ENCODE results near the gene TSFM. TPM values are rescaled to one million over a fixed set of nuclear protein-coding genes. Genes with fewer than 3 reads are reported as not detected.
A peak's percentile ranks its signal among the peaks of the same experiment; 100 is the strongest.

The TSFM gene
- total RNA-seq (22.8 TPM), polyA plus RNA-seq (10 to 100 TPM; 33.4 to 50.4 (median 40.6) TPM)

DNA sequence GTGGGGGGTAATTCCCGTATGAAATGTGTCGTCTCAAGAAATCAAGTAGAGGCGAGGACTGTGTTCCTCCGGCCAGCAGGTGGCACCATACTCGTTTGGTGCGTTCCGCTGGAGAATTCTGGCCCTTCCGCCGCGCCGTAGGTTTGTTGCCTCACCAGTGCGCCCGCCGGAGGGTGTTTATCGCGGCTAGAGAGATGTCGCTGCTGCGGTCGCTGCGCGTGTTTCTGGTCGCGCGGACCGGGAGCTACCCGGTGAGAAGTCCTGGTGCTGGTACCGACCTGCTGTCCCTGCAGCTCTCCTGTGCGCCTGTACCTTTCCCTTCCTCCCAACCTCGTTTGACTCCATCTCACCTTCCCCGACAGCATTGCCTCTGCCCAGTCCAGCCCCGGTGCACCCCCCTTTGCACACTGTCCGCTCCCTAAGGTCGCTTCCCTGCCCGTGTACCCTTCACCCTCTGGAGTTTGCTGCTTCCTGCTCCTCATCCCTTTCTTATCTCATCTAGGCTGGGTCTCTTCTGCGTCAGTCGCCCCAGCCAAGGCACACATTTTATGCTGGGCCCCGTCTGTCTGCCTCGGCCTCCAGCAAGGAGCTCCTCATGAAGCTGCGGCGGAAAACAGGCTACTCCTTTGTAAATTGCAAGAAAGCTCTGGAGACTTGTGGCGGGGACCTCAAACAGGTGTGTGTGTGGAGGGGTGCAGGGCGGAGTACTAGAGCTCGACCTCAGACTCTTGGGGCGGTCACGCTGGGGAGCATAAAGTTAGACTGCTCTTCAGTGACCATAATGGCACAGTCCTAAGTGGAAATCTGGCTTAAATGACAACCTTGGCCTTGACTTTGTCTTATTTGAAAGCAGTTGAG, at the start of gene TSFM:
TSFM (plus strand) TSS at position 180 of the 858 bp plus-strand sequence; CDS start at position 195, 15 bp downstream.
- Histone ChIP-seq H3K9me3 (ENCODE audit: control insufficient read depth in 2 of 2, low read length in 2 of 2) (no peaks in the 10 kb centered on the region), H3K27me3 (ENCODE audit: control insufficient read depth, insufficient read depth, low read length) (no peaks in the 10 kb centered on the region), H3K36me3 (ENCODE audit: control insufficient read depth, insufficient read depth, low read length) (peaks cover 16% of the 10 kb centered on the region), H3K4me3 (ENCODE audit: low read depth, low read length) (peak within 1 kb of the TSS; percentile 91), H3K27ac (ENCODE audit: insufficient read depth, low read length, poor library complexity, severe bottlenecking) (peak within 1 kb of the TSS; percentile 74), H3K4me1 (ENCODE audit: control insufficient read depth, insufficient read depth, low read length, poor library complexity, severe bottlenecking) (peaks cover 38% of the 10 kb centered on the region)
- Mint-ChIP-seq H3K36me3 (peaks cover 8% of the 10 kb centered on the region), H3K9me3 (no peaks in the 10 kb centered on the region), H3K4me3 (peak within 1 kb of the TSS; percentile 96 to 100 (median 98)), H3K27me3 (peaks cover 4% of the 10 kb centered on the region), H3K4me1 (peaks cover 12 to 54% (median 30%) of the 10 kb centered on the region in 4 donors), H3K27ac (peak within 1 kb of the TSS; percentile 97 to 100 (median 100))
- ATAC-seq (ENCODE audit: low read depth in 2 of 2) (peak; percentile 94 to 95), DNase-seq (peak; percentile 91 to 97 (median 94))

DNA sequence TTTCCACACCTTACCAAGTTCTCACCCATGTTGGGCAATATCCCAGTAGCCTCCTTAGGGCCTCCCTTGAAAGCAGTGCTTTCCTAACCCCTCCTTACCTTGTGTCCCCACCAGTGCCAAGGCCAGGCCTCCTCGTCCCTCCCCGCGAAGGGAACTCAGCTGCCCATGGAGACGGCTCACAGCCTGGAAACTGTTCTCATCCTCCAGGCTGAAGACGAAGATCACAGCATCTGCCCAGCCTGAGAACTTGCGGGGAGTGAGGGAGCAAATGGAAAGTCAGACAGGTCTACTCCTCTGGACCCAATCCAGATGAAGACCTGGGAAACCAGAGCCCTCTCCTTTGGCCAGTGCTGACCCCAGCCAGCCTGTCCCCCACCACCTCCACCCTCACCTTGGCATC, 48.7 kb upstream of the TSFM start:
- Histone ChIP-seq H3K4me1 (ENCODE audit: control insufficient read depth, insufficient read depth, low read length, poor library complexity, severe bottlenecking) (peaks cover 5% of the 10 kb centered on the region), H3K27ac (ENCODE audit: insufficient read depth, low read length, poor library complexity, severe bottlenecking) (peak overlapping the region; percentile 37), H3K36me3 (ENCODE audit: control insufficient read depth, insufficient read depth, low read length) (peaks cover 72% of the 10 kb centered on the region), H3K27me3 (ENCODE audit: control insufficient read depth, insufficient read depth, low read length) (no peaks in the 10 kb centered on the region), H3K9me3 (ENCODE audit: control insufficient read depth in 2 of 2, low read length in 2 of 2) (no peaks in the 10 kb centered on the region), H3K4me3 (ENCODE audit: low read depth, low read length) (no peak overlapping the region)
- no peak for DNase-seq
- ATAC-seq (ENCODE audit: low read depth in 2 of 2), result no peak
- no peaks in the 10 kb centered on the region for H3K27me3 Mint-ChIP-seq
- no peaks in the 10 kb centered on the region for H3K9me3 Mint-ChIP-seq
- peaks cover 49% of the 10 kb centered on the region for H3K36me3 Mint-ChIP-seq
- H3K4me3 Mint-ChIP-seq, result no peak overlapping the region
- peak overlapping the region in 1 of 3 donors; percentile 76 for H3K27ac Mint-ChIP-seq
- H3K4me1 Mint-ChIP-seq, result peaks cover 0 to 19% (median 12%) of the 10 kb centered on the region in 4 donors

GRCh38 chr12:57734591-57734990, 48.0 kb upstream of the TSFM start:
- H3K27ac ChIP-seq (ENCODE audit: insufficient read depth, low read length, poor library complexity, severe bottlenecking), result peak overlapping the region; percentile 37
- Mint-ChIP-seq H3K27ac (peak overlapping the region; percentile 55 to 89 (median 67)), H3K4me3 (peak overlapping the region in 2 of 4 donors; percentile 81 to 86), H3K4me1 (peaks cover 0 to 25% (median 17%) of the 10 kb centered on the region in 4 donors), H3K36me3 (peaks cover 44% of the 10 kb centered on the region), H3K27me3 (no peaks in the 10 kb centered on the region), H3K9me3 (no peaks in the 10 kb centered on the region)
- H3K4me3 ChIP-seq (ENCODE audit: low read depth, low read length), result no peak overlapping the region
- no peaks in the 10 kb centered on the region for H3K27me3 ChIP-seq (ENCODE audit: control insufficient read depth, insufficient read depth, low read length)
- H3K36me3 ChIP-seq (ENCODE audit: control insufficient read depth, insufficient read depth, low read length), result peaks cover 68% of the 10 kb centered on the region
- no peaks in the 10 kb centered on the region for H3K9me3 ChIP-seq (ENCODE audit: control insufficient read depth in 2 of 2, low read length in 2 of 2)
- DNase-seq (no peak), ATAC-seq (ENCODE audit: low read depth in 2 of 2) (no peak)
- H3K4me1 ChIP-seq (ENCODE audit: control insufficient read depth, insufficient read depth, low read length, poor library complexity, severe bottlenecking), result peaks cover 12% of the 10 kb centered on the region

DNA sequence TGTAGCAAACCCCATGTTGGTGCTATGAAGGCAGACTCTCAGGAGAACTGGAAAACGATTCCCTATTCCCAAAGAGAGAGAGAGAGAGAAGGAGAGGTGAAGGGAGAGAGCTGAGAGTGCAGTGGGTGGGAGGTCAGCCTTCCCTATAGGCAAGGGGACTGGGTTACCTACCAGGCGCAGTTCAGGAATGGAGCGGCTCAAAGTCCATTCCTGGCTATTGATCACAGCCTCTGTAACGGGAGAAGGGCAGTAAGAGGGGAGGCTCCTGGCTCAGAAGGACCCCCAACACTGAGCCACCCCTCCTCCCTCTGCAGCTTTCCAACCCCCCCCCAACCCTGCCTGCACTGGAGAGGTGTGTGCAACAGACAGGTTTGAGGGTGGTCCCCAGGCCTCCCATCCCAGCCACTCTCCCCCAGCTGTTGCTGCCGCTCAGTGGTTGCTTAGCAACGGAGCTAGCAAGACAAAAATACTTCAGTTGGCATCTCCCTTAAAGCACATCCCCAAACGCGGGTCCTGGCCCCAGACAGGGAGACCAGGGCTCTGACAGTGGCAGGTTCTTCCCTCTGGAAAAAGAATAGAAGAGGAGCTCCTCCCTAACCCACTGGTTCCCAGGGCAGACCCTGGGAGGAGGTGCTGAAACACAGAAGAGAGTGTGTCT, 47.3 kb upstream of the TSFM start:
- H3K27me3 ChIP-seq (ENCODE audit: control insufficient read depth, insufficient read depth, low read length), result no peaks in the 10 kb centered on the region
- H3K27ac ChIP-seq (ENCODE audit: insufficient read depth, low read length, poor library complexity, severe bottlenecking), result peak overlapping the region; percentile 23
- peaks cover 62% of the 10 kb centered on the region for H3K36me3 ChIP-seq (ENCODE audit: control insufficient read depth, insufficient read depth, low read length)
- Mint-ChIP-seq H3K27me3 (no peaks in the 10 kb centered on the region), H3K27ac (peak overlapping the region; percentile 55 to 68 (median 67)), H3K4me3 (peak overlapping the region in 2 of 4 donors; percentile 68 to 81), H3K36me3 (peaks cover 40% of the 10 kb centered on the region), H3K4me1 (peaks cover 0 to 31% (median 18%) of the 10 kb centered on the region in 4 donors), H3K9me3 (no peaks in the 10 kb centered on the region)
- DNase-seq, result no peak
- no peak for ATAC-seq (ENCODE audit: low read depth in 2 of 2)
- no peaks in the 10 kb centered on the region for H3K9me3 ChIP-seq (ENCODE audit: control insufficient read depth in 2 of 2, low read length in 2 of 2)
- peaks cover 19% of the 10 kb centered on the region for H3K4me1 ChIP-seq (ENCODE audit: control insufficient read depth, insufficient read depth, low read length, poor library complexity, severe bottlenecking)
- no peak overlapping the region for H3K4me3 ChIP-seq (ENCODE audit: low read depth, low read length)

DNA sequence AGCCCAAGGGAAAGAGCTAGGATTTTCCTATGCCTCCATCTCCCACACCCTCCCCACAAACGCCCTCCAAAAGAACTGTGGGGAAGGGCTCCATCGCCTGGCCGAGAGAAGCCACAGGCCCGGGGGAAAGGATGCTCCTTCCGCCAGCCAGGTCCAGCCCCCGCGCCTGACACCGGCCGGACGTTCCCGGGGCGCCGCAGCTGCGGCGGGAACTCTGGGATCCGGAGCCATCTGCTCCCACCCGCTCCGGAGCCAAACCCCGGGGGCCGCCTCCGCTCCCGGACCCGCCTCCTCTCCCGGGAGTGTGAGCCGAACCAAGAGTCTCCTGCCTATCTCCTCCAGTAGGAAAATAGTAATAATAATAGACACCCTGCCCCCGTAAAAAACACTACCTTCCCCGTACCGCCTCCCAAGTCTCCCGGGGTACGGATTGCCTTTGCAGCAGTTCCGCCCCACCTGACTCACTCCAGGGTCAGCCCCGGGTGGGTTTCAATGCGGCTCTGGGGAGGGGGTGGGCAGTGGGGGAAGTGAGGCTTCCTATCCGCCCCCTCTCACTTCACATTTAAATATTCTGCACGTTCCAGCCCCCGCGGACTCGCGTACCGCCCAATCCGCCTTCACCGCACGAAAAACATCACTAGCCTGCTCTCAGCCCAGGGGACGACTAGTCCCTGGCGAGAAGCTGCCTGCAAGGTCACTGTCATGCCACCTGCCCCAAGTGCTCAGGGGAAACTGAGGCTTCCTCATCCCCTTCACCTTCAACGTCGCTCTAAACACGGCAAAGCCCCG, 46.4 kb upstream of the TSFM start:
- no peak for ATAC-seq (ENCODE audit: low read depth in 2 of 2)
- Histone ChIP-seq H3K36me3 (ENCODE audit: control insufficient read depth, insufficient read depth, low read length) (peaks cover 53% of the 10 kb centered on the region), H3K27me3 (ENCODE audit: control insufficient read depth, insufficient read depth, low read length) (no peaks in the 10 kb centered on the region), H3K4me3 (ENCODE audit: low read depth, low read length) (no peak overlapping the region), H3K27ac (ENCODE audit: insufficient read depth, low read length, poor library complexity, severe bottlenecking) (no peak overlapping the region), H3K9me3 (ENCODE audit: control insufficient read depth in 2 of 2, low read length in 2 of 2) (no peaks in the 10 kb centered on the region), H3K4me1 (ENCODE audit: control insufficient read depth, insufficient read depth, low read length, poor library complexity, severe bottlenecking) (peaks cover 26% of the 10 kb centered on the region)
- no peaks in the 10 kb centered on the region for H3K27me3 Mint-ChIP-seq
- H3K36me3 Mint-ChIP-seq, result peaks cover 40% of the 10 kb centered on the region
- H3K4me3 Mint-ChIP-seq, result peak overlapping the region in 1 of 4 donors; percentile 59
- H3K4me1 Mint-ChIP-seq, result peaks cover 0 to 38% (median 25%) of the 10 kb centered on the region in 4 donors
- peak overlapping the region in 1 of 3 donors; percentile 51 for H3K27ac Mint-ChIP-seq
- no peak for DNase-seq
- peaks cover 0 to 2% (median 0%) of the 10 kb centered on the region in 7 donors for H3K9me3 Mint-ChIP-seq

DNA sequence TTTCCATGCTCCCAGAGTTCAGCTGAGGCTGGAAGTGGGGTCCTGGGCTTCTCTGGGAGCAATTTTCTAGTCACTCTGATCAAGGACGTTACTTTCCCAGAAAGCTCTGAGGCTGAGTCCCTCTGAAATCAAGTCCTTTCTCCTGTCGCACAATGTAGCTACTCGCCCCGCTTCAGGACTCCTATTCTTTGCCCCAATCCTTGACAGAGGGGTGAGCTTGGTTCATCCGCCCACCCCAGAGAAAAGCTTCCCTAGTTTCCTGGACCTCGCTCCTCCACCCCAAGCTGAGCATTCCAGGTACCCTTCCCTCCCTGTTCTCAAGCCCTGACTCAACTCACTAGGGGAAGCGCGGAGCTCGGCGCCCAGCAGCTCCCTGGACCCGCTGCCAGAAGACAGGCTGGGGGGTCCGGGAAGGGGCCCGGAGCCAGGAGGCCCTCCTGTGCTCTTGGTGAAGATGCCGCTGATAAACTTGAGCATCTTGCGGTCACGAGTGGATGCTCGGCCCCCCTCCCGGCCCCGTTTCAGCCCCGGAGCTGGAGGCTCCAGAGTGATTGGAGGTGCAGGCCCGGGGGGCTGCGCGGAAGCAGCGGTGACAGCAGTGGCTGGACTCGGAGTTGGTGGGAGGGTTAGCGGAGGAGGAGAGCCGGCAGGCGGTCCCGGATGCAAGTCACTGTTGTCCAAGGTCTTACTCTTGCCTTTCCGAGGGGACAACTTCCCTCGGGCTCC, 45.7 kb upstream of the TSFM start:
- Histone ChIP-seq H3K9me3 (ENCODE audit: control insufficient read depth in 2 of 2, low read length in 2 of 2) (no peaks in the 10 kb centered on the region), H3K36me3 (ENCODE audit: control insufficient read depth, insufficient read depth, low read length) (peaks cover 46% of the 10 kb centered on the region), H3K27me3 (ENCODE audit: control insufficient read depth, insufficient read depth, low read length) (no peaks in the 10 kb centered on the region), H3K4me3 (ENCODE audit: low read depth, low read length) (no peak overlapping the region), H3K27ac (ENCODE audit: insufficient read depth, low read length, poor library complexity, severe bottlenecking) (no peak overlapping the region), H3K4me1 (ENCODE audit: control insufficient read depth, insufficient read depth, low read length, poor library complexity, severe bottlenecking) (peaks cover 34% of the 10 kb centered on the region)
- Mint-ChIP-seq H3K9me3 (peaks cover 0 to 2% (median 0%) of the 10 kb centered on the region in 7 donors), H3K4me3 (peak overlapping the region in 3 of 4 donors; percentile 29 to 59 (median 32)), H3K27ac (peak overlapping the region in 2 of 3 donors; percentile 23 to 51), H3K36me3 (peaks cover 35% of the 10 kb centered on the region), H3K4me1 (peaks cover 0 to 46% (median 29%) of the 10 kb centered on the region in 4 donors), H3K27me3 (no peaks in the 10 kb centered on the region)
- DNase-seq (no peak), ATAC-seq (ENCODE audit: low read depth in 2 of 2) (no peak)
